Right lobe of liver (tissue), 4 donors: ENCODE measurements around the gene POLD4.

Experiments
- POLR2A ChIP-seq: fragments of 450-650 bp; IDR thresholded peaks from one replicate; pipeline ENCODE4 v1.6.1; 2017; ENCODE audit warnings: antibody characterized with exemption, mild to moderate bottlenecking
- TF ChIP-seq, protein P1 (sequence below), 4 donors: fragments of 200-600 bp in 3 of 4; fragments of 450-650 bp in 1 of 4; IDR thresholded peaks; one replicate each; pipeline versions ENCODE4 v1.5.1 to v1.8.0; 2016 to 2022; ENCODE audit warnings: antibody characterized with exemption in 4 of 4, mild to moderate bottlenecking in 2 of 4
- donor health status: DM: no; HTN: no; CAD: no.
- donor health status: DM: no; HTN: no; CAD: no.
- donor health status: DM: no; HTN: yes; CAD: no.

DNA sequence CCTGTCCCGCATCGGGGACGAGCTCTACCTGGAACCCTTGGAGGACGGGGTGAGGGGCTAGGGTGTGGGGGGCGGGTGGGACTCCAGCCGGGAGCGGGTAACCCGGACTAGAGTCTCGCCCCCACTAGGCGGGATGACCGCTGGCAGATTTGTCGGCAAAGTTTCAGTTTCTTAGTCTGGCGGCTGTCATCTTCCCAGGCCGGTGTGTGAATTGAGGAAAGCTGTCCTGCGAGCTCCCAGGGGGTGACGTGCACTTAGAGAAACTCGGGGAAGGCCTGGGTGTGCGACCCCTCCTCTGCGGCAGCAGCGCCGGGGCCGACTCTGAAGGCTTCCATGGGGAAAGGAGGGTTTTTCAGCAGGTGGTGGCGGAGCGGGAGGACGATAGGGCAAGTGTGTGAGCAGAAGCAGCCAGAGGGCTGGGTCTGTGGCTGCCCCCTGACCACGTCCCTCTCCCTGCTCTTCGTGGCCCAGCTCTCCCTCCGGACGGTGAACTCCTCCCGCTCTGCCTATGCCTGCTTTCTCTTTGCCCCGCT is 38.9 kb upstream of the POLD4 start:
- TF ChIP-seq, protein P1, sequence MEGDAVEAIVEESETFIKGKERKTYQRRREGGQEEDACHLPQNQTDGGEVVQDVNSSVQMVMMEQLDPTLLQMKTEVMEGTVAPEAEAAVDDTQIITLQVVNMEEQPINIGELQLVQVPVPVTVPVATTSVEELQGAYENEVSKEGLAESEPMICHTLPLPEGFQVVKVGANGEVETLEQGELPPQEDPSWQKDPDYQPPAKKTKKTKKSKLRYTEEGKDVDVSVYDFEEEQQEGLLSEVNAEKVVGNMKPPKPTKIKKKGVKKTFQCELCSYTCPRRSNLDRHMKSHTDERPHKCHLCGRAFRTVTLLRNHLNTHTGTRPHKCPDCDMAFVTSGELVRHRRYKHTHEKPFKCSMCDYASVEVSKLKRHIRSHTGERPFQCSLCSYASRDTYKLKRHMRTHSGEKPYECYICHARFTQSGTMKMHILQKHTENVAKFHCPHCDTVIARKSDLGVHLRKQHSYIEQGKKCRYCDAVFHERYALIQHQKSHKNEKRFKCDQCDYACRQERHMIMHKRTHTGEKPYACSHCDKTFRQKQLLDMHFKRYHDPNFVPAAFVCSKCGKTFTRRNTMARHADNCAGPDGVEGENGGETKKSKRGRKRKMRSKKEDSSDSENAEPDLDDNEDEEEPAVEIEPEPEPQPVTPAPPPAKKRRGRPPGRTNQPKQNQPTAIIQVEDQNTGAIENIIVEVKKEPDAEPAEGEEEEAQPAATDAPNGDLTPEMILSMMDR (IDR thresholded peaks at IDR 0.05), result no peak
- TF ChIP-seq POLR2A, result no peak
